GM12874 (cell line): Measurements from ENCODE around the gene CSRNP2.

ENCODE experiments used
- TF ChIP-seq, protein P1 (sequence below): IDR thresholded peaks from 2 replicates; pipeline ENCODE4 v1.5.1; 2011; ENCODE audit warnings: low read depth, mild to moderate bottlenecking, control low read depth, low read length, moderate library complexity; ENCODE audit not compliant: insufficient read depth

The CSRNP2 gene

DNA sequence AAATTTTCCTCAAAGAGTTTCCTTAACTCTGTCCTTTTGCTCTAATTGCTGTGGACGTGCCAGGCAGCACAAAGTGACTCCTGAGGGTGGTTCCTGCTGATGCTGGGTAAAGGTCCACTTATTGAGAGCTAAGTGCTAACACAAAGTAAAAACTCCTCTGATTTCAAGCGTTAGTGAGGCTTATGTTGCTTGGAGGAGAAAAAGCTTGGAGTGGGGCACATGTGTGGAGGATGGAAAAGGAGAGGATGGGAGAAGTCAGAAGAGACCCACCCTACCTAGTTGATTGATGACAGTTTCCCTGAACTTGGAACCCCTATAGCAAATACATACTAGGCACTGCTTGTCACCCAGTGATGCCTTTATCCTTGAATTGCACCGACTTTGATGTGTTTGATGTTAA lies 47.1 kb downstream of the CSRNP2 start:
- TF ChIP-seq, protein P1, sequence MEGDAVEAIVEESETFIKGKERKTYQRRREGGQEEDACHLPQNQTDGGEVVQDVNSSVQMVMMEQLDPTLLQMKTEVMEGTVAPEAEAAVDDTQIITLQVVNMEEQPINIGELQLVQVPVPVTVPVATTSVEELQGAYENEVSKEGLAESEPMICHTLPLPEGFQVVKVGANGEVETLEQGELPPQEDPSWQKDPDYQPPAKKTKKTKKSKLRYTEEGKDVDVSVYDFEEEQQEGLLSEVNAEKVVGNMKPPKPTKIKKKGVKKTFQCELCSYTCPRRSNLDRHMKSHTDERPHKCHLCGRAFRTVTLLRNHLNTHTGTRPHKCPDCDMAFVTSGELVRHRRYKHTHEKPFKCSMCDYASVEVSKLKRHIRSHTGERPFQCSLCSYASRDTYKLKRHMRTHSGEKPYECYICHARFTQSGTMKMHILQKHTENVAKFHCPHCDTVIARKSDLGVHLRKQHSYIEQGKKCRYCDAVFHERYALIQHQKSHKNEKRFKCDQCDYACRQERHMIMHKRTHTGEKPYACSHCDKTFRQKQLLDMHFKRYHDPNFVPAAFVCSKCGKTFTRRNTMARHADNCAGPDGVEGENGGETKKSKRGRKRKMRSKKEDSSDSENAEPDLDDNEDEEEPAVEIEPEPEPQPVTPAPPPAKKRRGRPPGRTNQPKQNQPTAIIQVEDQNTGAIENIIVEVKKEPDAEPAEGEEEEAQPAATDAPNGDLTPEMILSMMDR: no peak

DNA sequence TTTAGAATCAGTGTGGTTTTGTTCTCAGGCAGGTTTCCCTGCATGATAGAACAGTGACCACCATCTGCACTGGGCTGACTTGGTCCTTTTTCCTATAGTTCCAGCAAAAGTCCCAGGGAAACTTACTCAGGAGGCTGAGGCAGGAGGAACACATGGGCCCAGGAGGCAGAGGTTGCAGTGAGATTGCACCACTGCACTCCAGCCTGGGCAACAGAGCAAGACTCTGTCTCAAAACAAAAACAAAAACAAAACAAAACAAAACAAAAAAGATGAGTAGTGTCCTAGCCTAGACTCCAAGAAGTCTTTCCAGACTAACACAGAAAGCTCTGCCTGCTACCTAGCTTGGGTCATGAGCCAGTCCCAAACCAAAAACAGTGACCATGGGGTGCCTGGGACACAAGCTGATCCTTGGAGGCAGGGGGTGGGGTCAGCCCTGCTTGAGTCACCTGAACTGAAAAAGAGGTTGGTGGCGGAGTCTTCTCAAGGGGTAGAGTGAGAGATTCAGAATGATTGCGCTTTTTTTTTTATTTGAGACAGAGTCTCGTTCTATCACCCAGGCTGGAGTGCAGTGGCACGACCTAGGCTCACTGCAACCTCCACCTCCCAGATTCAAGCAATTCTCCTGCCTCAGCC lies 49.8 kb downstream of the CSRNP2 start:
- TF ChIP-seq, protein P1: no peak

DNA sequence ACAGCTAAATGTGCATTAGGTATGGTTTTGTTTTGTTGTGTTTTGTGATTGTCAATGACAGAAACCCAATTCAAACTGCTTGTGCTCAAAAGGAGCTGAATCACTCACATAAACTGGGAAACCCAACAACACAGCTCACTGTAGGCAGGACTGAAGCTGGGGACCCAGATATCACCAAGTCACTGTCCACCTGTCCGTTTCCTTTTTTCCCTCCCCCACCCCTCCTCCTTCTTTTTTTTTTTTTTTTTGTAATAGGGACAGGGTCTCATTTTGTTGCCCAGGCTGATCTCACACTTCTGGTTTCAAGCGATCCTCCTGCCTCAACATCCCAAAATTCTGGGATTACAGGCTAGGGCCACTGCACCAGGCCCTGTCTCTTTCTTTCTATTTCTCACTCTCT lies 50.3 kb downstream of the CSRNP2 start:
- TF ChIP-seq, protein P1: no peak

DNA sequence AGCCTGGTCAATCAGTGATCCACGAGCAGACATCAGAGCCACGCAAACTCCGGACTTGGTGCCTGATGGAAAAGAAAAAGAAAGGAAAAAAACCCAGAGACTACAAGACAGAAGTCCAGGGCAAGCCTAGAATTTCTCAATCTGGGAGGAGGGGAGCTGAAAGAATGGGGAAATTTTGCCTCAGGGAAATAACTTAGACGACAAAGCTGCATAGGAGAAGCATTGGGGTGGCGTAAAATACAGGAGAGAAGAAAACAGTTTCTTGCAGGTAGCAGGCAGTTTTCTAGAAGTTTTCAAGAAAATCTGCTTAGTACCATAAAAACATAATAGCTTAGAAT lies 54.6 kb downstream of the CSRNP2 start:
- TF ChIP-seq, protein P1: no peak

DNA sequence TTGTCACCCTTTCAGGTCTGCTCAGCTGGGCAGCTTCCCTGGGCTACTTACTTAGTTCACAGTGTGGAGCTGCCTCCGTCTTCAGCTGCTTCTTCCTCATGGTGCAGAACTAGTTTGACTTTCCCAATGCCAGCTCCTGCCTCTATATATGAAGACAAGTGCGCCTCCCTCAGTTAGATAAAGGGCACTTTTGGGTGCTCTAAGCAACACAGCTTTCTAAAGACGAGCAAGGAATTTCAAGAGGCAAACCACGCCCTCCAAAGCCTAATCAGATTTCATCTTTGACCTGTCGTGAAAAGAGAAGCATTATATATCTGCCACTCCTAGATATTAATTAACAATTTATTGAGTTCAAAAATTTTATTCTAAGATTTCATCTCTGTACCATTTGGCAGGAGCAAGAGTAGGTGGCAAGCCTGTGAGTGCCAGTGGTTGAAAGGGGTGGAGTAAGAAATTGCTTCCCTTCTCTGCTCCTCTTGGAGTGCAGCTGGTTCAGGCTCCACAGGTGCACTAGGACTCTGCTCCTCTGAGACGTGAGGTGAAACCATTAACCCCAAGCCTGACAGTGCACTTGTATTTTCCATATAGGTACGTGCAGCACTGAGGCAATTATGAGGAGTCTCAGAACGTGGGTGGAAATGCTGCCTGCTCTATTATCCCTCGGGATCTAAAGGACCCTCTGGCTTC lies 55.1 kb downstream of the CSRNP2 start:
- TF ChIP-seq, protein P1: peak; percentile 19; the same call in 1 of the 2 replicates

DNA sequence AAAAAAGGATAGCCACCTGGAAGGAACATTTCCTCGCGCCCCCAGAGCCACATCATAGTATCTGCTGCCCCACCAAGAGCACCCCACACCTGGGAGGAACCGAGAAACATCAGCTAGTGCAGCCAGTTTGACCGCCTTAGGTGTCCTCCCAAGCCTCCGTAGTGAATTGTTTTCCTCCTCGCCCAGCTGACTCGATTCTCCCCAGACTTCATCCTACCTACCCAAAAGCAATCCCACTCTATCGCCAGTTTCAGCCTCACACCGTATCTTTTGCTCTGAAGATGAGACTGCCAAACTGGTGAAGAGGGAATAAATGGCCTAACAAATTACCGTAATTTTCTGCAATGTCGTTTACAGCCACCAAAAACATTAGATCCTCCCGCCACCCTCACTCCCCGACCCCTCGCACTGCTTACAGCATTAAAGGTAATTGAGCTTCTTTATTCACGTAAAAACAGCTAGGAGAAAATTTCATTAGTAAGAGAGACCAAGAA lies 56.0 kb downstream of the CSRNP2 start:
- TF ChIP-seq, protein P1: no peak

DNA sequence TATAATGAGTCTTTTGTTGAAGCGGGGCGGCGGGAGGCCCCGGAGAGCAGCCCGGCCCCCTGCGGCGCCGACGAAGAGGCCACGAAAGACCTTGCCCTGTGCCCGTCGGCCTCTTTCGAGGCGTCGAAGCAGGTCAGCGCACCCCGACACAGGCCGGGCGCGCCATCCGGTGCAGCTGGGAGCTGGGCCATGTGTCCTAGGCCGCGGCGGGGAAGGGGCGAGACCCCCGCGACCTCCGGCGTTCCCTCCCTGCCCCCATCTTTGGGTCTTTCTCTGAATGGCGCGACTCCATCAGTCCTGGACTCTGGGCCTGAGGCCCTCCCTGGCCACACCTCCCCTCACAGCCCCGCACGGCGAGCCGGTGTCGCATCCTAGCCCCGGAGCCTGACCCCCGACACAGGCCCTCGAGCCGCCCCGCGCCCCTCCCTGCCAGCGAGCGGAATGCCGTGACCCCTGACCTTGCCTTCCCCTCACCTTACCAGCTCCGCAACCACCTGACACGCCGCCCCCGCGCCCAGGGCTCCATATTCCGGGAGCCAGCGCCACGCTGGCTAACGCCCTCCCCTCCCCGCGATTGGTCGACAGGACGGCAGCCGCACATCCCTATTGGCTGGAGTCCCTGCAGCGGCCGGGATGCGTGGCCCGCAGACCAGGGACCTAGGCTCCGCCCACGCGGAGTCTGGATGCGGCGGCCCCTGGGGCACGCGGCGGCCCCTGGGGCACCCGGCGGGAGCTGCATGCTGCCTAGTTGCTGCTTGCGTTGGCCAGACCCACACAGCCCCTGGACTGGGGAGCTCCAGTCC lies 57.4 kb downstream of the CSRNP2 start, which contains the start of gene SLC11A2:
TSS of gene SLC11A2 (minus strand) at position 549 of the 803 bp plus-strand sequence. CDS start 15,656 bp downstream, outside the sequence.
- TF ChIP-seq, protein P1: peak; percentile 10; the same call in 1 of the 2 replicates
